ENCODE measurements around the gene TEX53. TPM values are rescaled to one million over a fixed set of nuclear protein-coding genes. Genes with fewer than 3 reads are reported as not detected.

The TEX53 gene
- total RNA-seq, 4 donors from 2014 or later, result not detected

DNA sequence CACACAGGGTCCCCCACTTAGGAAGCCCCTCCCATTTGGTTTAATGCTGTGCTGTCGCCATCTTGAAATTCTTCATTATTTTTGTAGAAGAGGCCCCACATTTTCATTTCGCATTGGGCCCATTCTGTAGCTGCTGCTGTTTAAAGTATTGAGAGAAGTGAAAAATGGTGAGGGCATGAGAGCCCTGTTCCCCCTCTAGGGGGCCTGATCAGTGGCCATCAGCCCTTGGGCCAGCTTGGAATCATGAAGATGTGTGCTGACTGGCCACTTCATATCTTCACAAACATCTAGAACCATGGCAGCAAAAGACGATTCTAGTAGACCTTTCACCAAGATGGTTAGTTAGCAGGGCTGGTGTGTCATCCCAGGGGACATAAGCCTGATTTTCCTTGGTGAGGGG is 43.2 kb downstream of the TEX53 start:
- Histone ChIP-seq H3K4me1 (peaks cover 7 to 9% of the 10 kb centered on the region in 2 donors), H3K9me3 (no peaks in the 10 kb centered on the region), H3K27me3 (no peaks in the 10 kb centered on the region), H3K4me3 (no peak overlapping the region), H3K36me3 (peaks cover 0 to 9% of the 10 kb centered on the region in 2 donors), H3K27ac (no peak overlapping the region)
- in situ Hi-C loops (cut with MboI; ENCODE audit: low sequenced_read_pairs in 4 of 4), result no loop called here
- DNase-seq (no peak), ATAC-seq (no peak)
- intact Hi-C loops (cut with DNase I; ENCODE audit: low total_unique reads), result no loop called here
- TF ChIP-seq, protein P1, sequence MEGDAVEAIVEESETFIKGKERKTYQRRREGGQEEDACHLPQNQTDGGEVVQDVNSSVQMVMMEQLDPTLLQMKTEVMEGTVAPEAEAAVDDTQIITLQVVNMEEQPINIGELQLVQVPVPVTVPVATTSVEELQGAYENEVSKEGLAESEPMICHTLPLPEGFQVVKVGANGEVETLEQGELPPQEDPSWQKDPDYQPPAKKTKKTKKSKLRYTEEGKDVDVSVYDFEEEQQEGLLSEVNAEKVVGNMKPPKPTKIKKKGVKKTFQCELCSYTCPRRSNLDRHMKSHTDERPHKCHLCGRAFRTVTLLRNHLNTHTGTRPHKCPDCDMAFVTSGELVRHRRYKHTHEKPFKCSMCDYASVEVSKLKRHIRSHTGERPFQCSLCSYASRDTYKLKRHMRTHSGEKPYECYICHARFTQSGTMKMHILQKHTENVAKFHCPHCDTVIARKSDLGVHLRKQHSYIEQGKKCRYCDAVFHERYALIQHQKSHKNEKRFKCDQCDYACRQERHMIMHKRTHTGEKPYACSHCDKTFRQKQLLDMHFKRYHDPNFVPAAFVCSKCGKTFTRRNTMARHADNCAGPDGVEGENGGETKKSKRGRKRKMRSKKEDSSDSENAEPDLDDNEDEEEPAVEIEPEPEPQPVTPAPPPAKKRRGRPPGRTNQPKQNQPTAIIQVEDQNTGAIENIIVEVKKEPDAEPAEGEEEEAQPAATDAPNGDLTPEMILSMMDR (IDR thresholded peaks at IDR 0.05 in 4 of 5, conservative IDR thresholded peaks at IDR 0.05 in 1 of 5), result no peak
- TF ChIP-seq POLR2A (IDR thresholded peaks at IDR 0.05), result no peak

DNA sequence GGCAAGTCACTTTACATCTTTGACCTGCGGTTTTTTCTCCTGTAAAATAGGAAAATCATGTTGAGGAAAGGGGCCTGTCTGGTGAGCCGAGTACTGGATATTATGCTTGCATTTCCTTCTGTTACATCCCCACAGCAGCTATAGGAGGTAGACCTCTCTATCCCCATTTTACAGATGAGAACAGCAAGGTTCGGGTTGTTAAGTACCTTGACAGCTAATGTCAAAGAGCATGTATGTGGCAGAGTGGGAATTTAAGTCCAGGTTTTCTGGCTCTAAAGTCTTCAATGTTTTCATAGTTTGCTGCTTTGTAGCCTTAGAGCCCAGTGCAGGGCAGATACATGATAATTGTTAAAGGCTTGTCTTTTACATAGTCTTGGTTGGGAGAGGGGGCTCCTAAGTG is 43.7 kb downstream of the TEX53 start:
- TF ChIP-seq POLR2A (IDR thresholded peaks at IDR 0.05), result no peak
- TF ChIP-seq, protein P1 (IDR thresholded peaks at IDR 0.05 in 4 of 5, conservative IDR thresholded peaks at IDR 0.05 in 1 of 5), result no peak
- H3K4me1 ChIP-seq, result peaks cover 7 to 9% of the 10 kb centered on the region in 2 donors
- ATAC-seq (no peak), DNase-seq (no peak)
- H3K27ac ChIP-seq, result no peak overlapping the region
- intact Hi-C loops (cut with DNase I; ENCODE audit: low total_unique reads) (no loop called here), in situ Hi-C loops (cut with MboI; ENCODE audit: low sequenced_read_pairs in 4 of 4) (no loop called here)
- peaks cover 0 to 5% of the 10 kb centered on the region in 2 donors for H3K36me3 ChIP-seq
- H3K9me3 ChIP-seq, result no peaks in the 10 kb centered on the region
- no peak overlapping the region for H3K4me3 ChIP-seq
- H3K27me3 ChIP-seq, result no peaks in the 10 kb centered on the region

DNA sequence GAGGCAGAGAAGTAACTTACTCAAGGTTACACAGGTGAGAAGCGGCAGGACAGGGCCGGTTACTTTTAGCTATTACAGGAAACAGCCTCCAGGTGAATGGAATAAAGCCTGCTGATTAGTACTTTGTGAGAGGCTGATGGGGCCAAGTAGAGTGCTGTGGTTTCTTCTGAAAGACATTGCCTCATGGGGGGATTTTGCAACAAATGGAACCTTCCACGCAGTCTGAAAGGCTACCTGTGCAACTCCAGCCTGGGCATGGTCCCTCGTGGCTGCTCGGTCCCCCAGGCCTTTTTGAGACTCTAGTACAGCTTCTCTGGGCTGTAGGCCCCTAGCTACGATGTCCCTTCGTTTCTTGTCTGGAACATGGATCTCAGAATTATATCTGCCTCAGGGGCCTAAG is 44.5 kb downstream of the TEX53 start:
- Histone ChIP-seq H3K27ac (no peak overlapping the region), H3K27me3 (no peaks in the 10 kb centered on the region), H3K36me3 (no peaks in the 10 kb centered on the region), H3K4me1 (peaks cover 7 to 9% of the 10 kb centered on the region in 2 donors), H3K9me3 (no peaks in the 10 kb centered on the region), H3K4me3 (no peak overlapping the region)
- in situ Hi-C loops (cut with MboI; ENCODE audit: low sequenced_read_pairs in 4 of 4), result no loop called here
- TF ChIP-seq, protein P1 (IDR thresholded peaks at IDR 0.05 in 4 of 5, conservative IDR thresholded peaks at IDR 0.05 in 1 of 5), result no peak
- no peak for TF ChIP-seq POLR2A (IDR thresholded peaks at IDR 0.05)
- DNase-seq (no peak), ATAC-seq (no peak)
- intact Hi-C loops (cut with DNase I; ENCODE audit: low total_unique reads), result no loop called here

DNA sequence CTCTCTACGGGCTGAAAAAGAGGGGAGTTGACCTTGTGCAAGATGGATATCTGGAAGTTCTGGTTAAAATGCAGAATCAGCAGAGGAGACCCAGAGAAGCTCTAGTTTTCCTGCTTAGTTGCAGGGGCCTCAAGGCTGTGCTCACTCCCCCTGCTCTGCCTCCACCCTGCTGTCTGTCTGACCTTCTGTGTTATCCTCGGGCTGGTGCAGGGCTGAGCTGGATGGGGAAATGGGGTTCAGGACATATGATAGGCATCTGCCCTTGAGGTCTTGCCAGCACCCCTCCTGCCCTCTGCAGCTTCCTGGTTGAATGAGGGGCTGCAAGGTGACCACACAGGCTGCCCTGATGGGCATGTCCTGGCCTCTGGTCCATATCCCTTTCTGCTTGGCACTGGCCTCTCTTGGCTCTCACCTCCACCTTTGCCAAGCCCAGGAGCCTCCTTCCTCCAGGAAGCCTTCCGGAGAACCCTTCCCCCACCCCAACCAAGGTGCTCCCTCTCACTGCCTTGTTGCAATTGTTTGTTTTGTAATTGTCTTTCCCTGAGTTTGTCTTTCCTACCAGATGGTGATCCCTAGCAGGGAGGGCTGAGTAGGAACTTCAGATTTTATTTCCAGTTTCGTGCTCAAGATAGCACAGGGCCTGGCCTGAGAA is 45.2 kb downstream of the TEX53 start:
- Histone ChIP-seq H3K27me3 (no peaks in the 10 kb centered on the region), H3K27ac (peak overlapping the region; percentile 75 to 94 (median 90)), H3K4me1 (peaks cover 7 to 9% of the 10 kb centered on the region in 2 donors), H3K36me3 (no peaks in the 10 kb centered on the region), H3K4me3 (peak overlapping the region; percentile 63 to 89 (median 71)), H3K9me3 (no peaks in the 10 kb centered on the region)
- no peak for TF ChIP-seq POLR2A (IDR thresholded peaks at IDR 0.05)
- TF ChIP-seq, protein P1 (IDR thresholded peaks at IDR 0.05 in 4 of 5, conservative IDR thresholded peaks at IDR 0.05 in 1 of 5), result no peak
- no peak for ATAC-seq
- in situ Hi-C loops (cut with MboI; ENCODE audit: low sequenced_read_pairs in 4 of 4) (no loop called here), intact Hi-C loops (cut with DNase I; ENCODE audit: low total_unique reads) (no loop called here)
- DNase-seq, result no peak
